ENCODE data around the gene PPP4R1.

PPP4R1 gene

GRCh38 chr18:9535430-9535991 is 78.8 kb downstream of the PPP4R1 start:
- DNase-seq = no peak
- Mint-ChIP-seq H3K4me1 (ENCODE audit: low read depth) (peaks cover 2% of the 10 kb centered on the region), H3K36me3 (ENCODE audit: low read depth) (peaks cover 83% of the 10 kb centered on the region)

DNA sequence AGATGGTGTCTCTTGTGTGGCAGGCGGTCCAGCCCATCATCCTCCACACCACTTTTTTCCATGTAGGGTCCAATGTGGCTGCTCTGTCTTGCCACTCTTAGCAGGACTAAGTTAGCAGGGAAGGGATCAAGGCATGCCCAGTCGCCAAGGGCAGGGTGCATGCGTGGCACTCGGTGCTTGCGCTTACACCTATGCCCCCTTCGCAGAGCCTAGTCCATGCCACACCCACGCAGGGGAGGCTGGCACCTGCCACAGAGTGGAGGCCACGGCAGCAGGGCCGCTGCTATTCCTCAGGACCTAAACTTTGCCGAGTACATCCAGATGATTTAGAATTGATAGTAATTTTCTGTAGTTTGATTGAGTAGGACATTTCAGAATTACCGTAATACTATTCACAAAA is 79.5 kb downstream of the PPP4R1 start:
- Mint-ChIP-seq H3K4me3 (no peak overlapping the region), H3K27ac (no peak overlapping the region), H3K4me1 (ENCODE audit: low read depth) (peaks cover 3% of the 10 kb centered on the region), H3K36me3 (ENCODE audit: low read depth) (peaks cover 87% of the 10 kb centered on the region), H3K9me3 (no peaks in the 10 kb centered on the region), H3K27me3 (no peaks in the 10 kb centered on the region)
- no peak for DNase-seq

More at GRCh38 chr18:9535430-9535991, 78.8 kb downstream of the PPP4R1 start:
- Mint-ChIP-seq H3K27ac (no peak overlapping the region), H3K4me3 (no peak overlapping the region), H3K27me3 (no peaks in the 10 kb centered on the region), H3K9me3 (no peaks in the 10 kb centered on the region)

- Mint-ChIP-seq H3K36me3 (ENCODE audit: low read depth) (peaks cover 92% of the 10 kb centered on the region), H3K4me3 (no peak overlapping the region), H3K27me3 (no peaks in the 10 kb centered on the region), H3K27ac (peak overlapping the region; percentile 2), H3K9me3 (no peaks in the 10 kb centered on the region), H3K4me1 (ENCODE audit: low read depth) (peaks cover 3% of the 10 kb centered on the region)
- no peak for DNase-seq
These were observed 82.5 kb downstream of the PPP4R1 start for GRCh38 chr18:9531791-9532410.

DNA sequence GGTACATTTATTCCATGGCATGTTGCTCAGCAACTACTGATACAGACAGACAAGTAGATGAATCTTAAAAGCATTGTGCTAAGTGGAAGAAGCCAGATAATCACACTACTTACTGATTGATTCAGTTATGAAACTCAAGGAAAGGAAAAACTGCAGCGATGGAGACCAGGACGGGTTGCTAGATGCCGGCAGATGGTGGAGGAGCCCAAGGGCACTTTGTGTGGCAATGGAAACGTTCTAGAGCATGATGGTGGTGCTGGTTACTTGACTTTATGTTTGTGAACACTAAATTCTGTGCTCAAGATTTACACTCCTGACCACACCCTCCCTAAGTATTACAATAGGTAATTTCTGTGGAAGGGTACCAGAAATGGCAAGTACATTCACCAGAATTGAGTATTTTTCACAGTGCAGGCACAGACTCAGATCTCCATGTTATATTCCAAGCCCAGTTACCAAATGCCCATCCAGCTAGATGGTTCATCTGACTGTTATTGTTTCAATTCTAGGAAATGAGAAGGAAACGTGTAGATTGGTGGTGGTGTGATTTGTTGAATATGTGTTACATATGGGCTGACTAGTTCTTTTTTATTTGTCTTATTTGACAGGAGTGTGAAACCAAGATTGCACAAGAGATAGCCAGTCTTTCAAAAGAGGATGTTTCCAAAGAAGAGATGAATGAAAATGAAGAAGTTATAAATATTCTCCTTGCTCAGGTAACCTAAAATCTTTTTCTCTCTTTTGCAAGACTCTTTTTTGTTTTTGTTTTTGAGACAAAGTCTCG is 83.9 kb downstream of the PPP4R1 start:
- H3K9me3 Mint-ChIP-seq = no peaks in the 10 kb centered on the region
- H3K27ac Mint-ChIP-seq = no peak overlapping the region
- peaks cover 3% of the 10 kb centered on the region for H3K4me1 Mint-ChIP-seq (ENCODE audit: low read depth)
- H3K27me3 Mint-ChIP-seq = no peaks in the 10 kb centered on the region
- no peak overlapping the region for H3K4me3 Mint-ChIP-seq
- no peak for DNase-seq
- peaks cover 89% of the 10 kb centered on the region for H3K36me3 Mint-ChIP-seq (ENCODE audit: low read depth)

DNA sequence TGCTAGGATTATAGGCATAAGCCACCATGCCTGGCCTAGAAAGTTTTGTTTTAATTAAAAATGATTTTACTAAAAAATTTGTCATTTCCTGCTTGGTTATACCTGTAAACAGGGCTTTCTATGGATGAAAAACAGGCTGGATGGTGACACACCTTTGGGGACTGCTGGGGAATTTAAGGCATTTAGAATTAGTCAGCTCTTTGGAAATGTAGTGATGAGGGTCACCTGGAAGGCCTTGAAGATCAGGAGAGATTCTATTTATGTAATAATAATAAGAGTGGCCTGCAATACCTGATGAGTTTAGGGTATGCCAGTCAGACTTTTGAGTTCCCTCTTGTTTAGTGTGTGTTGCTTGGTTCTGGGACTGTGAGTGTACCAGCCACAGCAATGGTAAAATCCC is 87.9 kb downstream of the PPP4R1 start:
- H3K4me1 Mint-ChIP-seq (ENCODE audit: low read depth) = peaks cover 3% of the 10 kb centered on the region
- H3K9me3 Mint-ChIP-seq = no peaks in the 10 kb centered on the region
- H3K36me3 Mint-ChIP-seq (ENCODE audit: low read depth) = peaks cover 86% of the 10 kb centered on the region
- peak overlapping the region; percentile 12 for H3K27ac Mint-ChIP-seq
- no peak overlapping the region for H3K4me3 Mint-ChIP-seq
- DNase-seq = no peak
- H3K27me3 Mint-ChIP-seq = no peaks in the 10 kb centered on the region

GRCh38 chr18:9522952-9523351 is 91.4 kb downstream of the PPP4R1 start:
- Mint-ChIP-seq H3K4me3 (no peak overlapping the region), H3K27me3 (no peaks in the 10 kb centered on the region), H3K9me3 (no peaks in the 10 kb centered on the region), H3K27ac (no peak overlapping the region), H3K36me3 (ENCODE audit: low read depth) (peaks cover 68% of the 10 kb centered on the region), H3K4me1 (ENCODE audit: low read depth) (peaks cover 3% of the 10 kb centered on the region)
- DNase-seq = no peak

GRCh38 chr18:9521770-9522169 is 92.6 kb downstream of the PPP4R1 start:
- H3K4me1 Mint-ChIP-seq (ENCODE audit: low read depth) = peaks cover 3% of the 10 kb centered on the region
- no peak overlapping the region for H3K27ac Mint-ChIP-seq
- no peaks in the 10 kb centered on the region for H3K9me3 Mint-ChIP-seq
- DNase-seq = no peak
- peaks cover 66% of the 10 kb centered on the region for H3K36me3 Mint-ChIP-seq (ENCODE audit: low read depth)
- no peak overlapping the region for H3K4me3 Mint-ChIP-seq
- no peaks in the 10 kb centered on the region for H3K27me3 Mint-ChIP-seq

DNA sequence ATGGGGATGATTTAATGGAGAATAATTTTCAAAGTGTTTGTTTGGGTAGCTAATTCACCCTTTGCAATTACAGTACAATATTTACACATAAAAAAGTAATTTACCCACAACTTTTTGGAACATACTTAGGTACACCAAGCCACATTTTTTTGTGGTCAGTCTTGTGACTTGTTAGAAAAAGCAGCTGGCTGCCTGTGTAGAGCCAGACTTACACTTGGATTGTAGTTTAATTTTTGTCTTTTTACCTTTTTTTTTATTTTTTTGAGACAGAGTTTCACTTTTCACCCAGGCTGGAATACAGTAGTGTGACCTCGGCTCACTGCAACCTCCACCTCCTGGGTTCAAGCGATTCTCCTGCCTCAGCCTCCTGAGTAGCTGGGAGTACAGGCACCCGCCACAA is 93.7 kb downstream of the PPP4R1 start:
- H3K36me3 Mint-ChIP-seq (ENCODE audit: low read depth) = peaks cover 63% of the 10 kb centered on the region
- H3K4me3 Mint-ChIP-seq = no peak overlapping the region
- H3K4me1 Mint-ChIP-seq (ENCODE audit: low read depth) = peaks cover 5% of the 10 kb centered on the region

DNA sequence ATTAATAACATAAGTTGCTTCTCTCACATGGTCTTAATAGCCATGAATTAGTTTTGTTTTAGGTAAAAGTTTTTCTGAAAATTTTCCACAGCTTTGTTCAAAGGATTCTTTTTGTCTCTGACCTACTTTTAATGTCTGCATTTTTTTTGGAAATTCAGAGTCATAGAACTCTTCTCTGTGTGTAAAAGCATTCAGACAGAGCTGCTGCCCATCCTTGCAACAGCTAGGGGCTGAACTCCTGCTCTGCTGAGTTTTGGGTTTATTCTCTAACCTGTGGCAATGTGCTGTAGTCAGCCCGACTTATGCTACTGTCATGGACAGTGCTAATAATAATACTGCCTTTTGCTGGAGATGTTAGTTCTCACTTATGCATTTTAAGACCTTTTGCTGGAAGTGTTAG is 95.0 kb downstream of the PPP4R1 start:
- H3K27me3 Mint-ChIP-seq = no peaks in the 10 kb centered on the region
- no peaks in the 10 kb centered on the region for H3K9me3 Mint-ChIP-seq
- no peak overlapping the region for H3K4me3 Mint-ChIP-seq
- no peak overlapping the region for H3K27ac Mint-ChIP-seq
- peaks cover 56% of the 10 kb centered on the region for H3K36me3 Mint-ChIP-seq (ENCODE audit: low read depth)
- DNase-seq = no peak
- peaks cover 8% of the 10 kb centered on the region for H3K4me1 Mint-ChIP-seq (ENCODE audit: low read depth)

More for the DNA sequence above, 93.7 kb downstream of the PPP4R1 start:
- Mint-ChIP-seq H3K9me3 (no peaks in the 10 kb centered on the region), H3K27ac (no peak overlapping the region), H3K27me3 (no peaks in the 10 kb centered on the region)
- no peak for DNase-seq

DNA sequence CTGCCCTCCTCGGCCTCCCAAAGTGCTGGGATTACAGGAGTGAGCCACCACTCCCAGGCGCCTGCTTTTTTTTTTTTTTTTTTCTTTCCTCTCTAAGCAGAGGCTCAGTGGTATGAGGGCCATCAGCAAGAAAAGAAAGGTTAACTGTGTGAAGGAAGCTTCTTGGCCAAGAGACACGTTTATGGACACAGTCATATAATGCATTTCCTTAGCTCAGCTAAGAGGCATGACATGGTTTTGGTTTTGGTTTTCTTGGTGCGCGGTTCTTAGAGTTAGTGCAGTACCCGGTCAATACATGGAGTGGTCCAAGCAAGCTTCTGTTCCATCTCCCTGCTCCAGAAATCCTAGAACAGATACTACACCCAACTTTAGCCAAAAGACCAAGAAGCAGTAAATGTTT is 96.5 kb downstream of the PPP4R1 start:
- Mint-ChIP-seq H3K27me3 (no peaks in the 10 kb centered on the region), H3K9me3 (no peaks in the 10 kb centered on the region), H3K27ac (no peak overlapping the region), H3K4me3 (no peak overlapping the region), H3K36me3 (ENCODE audit: low read depth) (peaks cover 56% of the 10 kb centered on the region), H3K4me1 (ENCODE audit: low read depth) (peaks cover 8% of the 10 kb centered on the region)
- DNase-seq = no peak

GRCh38 chr18:9516437-9517064 is 97.8 kb downstream of the PPP4R1 start:
- Mint-ChIP-seq H3K27me3 (no peaks in the 10 kb centered on the region), H3K4me3 (no peak overlapping the region), H3K9me3 (no peaks in the 10 kb centered on the region), H3K27ac (no peak overlapping the region), H3K36me3 (ENCODE audit: low read depth) (peaks cover 48% of the 10 kb centered on the region), H3K4me1 (ENCODE audit: low read depth) (peaks cover 8% of the 10 kb centered on the region)
- DNase-seq = no peak

- Mint-ChIP-seq H3K4me3 (no peak overlapping the region), H3K4me1 (ENCODE audit: low read depth) (peaks cover 9% of the 10 kb centered on the region), H3K36me3 (ENCODE audit: low read depth) (peaks cover 41% of the 10 kb centered on the region), H3K27me3 (no peaks in the 10 kb centered on the region), H3K27ac (no peak overlapping the region), H3K9me3 (no peaks in the 10 kb centered on the region)
- no peak for DNase-seq
These were observed 100.3 kb downstream of the PPP4R1 start for GRCh38 chr18:9513971-9514512.

DNA sequence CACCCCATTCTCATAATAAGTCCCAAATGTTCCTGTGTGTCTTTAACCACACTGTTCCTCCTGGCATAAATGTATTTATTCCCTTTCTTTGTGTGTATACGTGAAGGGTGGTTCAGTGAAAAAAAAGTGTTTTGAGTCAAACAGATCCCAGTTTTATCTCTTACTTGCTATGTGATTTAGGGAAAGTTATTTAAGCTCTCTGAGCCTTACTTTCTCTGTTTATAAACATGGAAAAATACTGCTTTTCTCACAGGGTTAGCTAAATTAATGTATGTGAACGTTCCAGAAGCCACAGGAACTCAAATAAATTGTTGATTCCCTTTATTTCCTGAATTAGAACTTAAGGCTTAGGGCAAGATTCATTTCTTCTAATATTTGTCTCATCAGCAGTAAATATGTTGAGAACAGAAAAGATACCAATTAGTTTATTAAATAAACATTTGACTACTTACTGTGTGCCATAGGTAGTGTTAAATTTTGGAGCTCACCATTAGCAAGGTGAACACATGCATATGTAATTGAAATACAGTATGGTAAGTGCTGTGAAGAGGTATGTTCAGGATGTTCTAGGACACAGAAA is 105.8 kb downstream of the PPP4R1 start:
- Mint-ChIP-seq H3K9me3 (peaks cover 1% of the 10 kb centered on the region), H3K27ac (no peak overlapping the region), H3K36me3 (ENCODE audit: low read depth) (peaks cover 14% of the 10 kb centered on the region), H3K4me1 (ENCODE audit: low read depth) (peaks cover 37% of the 10 kb centered on the region), H3K27me3 (no peaks in the 10 kb centered on the region), H3K4me3 (no peak overlapping the region)
- DNase-seq = no peak

DNA sequence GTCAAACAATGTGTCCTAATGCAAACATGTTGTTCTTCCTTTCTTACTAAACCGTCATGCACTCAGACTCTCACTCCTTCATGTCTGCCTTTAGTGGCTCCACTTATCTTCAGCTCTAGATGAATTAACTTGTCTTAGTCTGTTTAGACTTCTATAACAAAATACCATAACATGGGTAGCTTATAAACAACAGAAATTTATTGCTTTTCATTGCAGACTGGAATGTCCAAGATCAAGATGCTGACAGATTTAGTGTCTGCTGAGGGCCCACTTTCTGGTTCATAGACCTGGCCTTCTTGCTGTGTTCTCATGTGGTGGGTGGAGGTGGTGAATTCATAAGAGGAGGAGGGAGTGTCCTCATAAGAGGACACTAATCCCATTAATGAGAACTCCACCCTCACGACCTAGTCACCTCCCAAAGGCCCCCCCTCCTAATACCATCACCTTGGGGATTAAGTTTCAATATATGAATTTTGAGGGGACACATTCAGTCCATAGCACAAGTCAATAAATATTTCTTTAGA is 106.7 kb downstream of the PPP4R1 start:
- no peak overlapping the region for H3K4me3 Mint-ChIP-seq
- H3K27ac Mint-ChIP-seq = no peak overlapping the region
- no peak for DNase-seq
- H3K4me1 Mint-ChIP-seq (ENCODE audit: low read depth) = peaks cover 37% of the 10 kb centered on the region
- no peaks in the 10 kb centered on the region for H3K27me3 Mint-ChIP-seq
- peaks cover 17% of the 10 kb centered on the region for H3K36me3 Mint-ChIP-seq (ENCODE audit: low read depth)
- peaks cover 10% of the 10 kb centered on the region for H3K9me3 Mint-ChIP-seq

Data from activated T-cell treated with anti-CD3 and anti-CD28 coated beads, Interleukin-2, amount 50 U/mL, for 24 hours (primary cell).